ENCODE results near the gene MUC5B. TPM values are rescaled to one million over a fixed set of nuclear protein-coding genes. Genes with fewer than 3 reads are reported as not detected.

The MUC5B gene
- total and polyA plus RNA-seq, 2 of the 13 experiments (the other 11 are each of a cell fraction or from before 2014, with no cell fraction given): 0.01 TPM; not detected in 1

DNA sequence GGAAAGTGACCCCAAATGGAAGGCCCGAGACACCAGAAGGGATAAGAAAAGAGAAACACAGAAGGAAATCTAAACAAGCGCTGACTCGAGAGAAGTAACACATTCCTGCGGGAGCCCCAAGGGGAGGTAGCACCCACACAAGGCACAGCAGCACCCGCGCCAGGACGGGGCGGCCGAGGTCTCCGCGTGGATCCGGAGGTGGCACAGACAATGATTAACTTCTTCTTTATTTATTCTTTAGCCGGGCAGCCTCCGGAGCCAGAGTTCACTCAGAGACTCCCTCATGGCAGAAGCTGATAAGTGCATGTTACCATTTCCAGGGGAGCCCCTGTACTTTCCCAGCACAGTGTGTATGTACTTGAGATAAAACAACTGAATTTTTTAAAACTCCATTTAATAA, 81.5 kb downstream of the MUC5B start (continued):
- TF ChIP-seq, protein P1, sequence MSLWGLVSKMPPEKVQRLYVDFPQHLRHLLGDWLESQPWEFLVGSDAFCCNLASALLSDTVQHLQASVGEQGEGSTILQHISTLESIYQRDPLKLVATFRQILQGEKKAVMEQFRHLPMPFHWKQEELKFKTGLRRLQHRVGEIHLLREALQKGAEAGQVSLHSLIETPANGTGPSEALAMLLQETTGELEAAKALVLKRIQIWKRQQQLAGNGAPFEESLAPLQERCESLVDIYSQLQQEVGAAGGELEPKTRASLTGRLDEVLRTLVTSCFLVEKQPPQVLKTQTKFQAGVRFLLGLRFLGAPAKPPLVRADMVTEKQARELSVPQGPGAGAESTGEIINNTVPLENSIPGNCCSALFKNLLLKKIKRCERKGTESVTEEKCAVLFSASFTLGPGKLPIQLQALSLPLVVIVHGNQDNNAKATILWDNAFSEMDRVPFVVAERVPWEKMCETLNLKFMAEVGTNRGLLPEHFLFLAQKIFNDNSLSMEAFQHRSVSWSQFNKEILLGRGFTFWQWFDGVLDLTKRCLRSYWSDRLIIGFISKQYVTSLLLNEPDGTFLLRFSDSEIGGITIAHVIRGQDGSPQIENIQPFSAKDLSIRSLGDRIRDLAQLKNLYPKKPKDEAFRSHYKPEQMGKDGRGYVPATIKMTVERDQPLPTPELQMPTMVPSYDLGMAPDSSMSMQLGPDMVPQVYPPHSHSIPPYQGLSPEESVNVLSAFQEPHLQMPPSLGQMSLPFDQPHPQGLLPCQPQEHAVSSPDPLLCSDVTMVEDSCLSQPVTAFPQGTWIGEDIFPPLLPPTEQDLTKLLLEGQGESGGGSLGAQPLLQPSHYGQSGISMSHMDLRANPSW (CRISPR knock-in tag; IDR thresholded peaks at IDR 0.05; ENCODE audit: borderline replicate concordance): no peak
- TF ChIP-seq NPAS2 (CRISPR knock-in tag; IDR thresholded peaks at IDR 0.05; ENCODE audit: borderline replicate concordance): no peak
- TF ChIP-seq, protein P2, sequence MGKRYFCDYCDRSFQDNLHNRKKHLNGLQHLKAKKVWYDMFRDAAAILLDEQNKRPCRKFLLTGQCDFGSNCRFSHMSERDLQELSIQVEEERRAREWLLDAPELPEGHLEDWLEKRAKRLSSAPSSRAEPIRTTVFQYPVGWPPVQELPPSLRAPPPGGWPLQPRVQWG (CRISPR knock-in tag; IDR thresholded peaks at IDR 0.05; ENCODE audit: borderline replicate concordance, low read depth): no peak
- TF ChIP-seq ZNF816 (CRISPR knock-in tag; IDR thresholded peaks at IDR 0.05; ENCODE audit: borderline replicate concordance): no peak
- TF ChIP-seq, protein P3, sequence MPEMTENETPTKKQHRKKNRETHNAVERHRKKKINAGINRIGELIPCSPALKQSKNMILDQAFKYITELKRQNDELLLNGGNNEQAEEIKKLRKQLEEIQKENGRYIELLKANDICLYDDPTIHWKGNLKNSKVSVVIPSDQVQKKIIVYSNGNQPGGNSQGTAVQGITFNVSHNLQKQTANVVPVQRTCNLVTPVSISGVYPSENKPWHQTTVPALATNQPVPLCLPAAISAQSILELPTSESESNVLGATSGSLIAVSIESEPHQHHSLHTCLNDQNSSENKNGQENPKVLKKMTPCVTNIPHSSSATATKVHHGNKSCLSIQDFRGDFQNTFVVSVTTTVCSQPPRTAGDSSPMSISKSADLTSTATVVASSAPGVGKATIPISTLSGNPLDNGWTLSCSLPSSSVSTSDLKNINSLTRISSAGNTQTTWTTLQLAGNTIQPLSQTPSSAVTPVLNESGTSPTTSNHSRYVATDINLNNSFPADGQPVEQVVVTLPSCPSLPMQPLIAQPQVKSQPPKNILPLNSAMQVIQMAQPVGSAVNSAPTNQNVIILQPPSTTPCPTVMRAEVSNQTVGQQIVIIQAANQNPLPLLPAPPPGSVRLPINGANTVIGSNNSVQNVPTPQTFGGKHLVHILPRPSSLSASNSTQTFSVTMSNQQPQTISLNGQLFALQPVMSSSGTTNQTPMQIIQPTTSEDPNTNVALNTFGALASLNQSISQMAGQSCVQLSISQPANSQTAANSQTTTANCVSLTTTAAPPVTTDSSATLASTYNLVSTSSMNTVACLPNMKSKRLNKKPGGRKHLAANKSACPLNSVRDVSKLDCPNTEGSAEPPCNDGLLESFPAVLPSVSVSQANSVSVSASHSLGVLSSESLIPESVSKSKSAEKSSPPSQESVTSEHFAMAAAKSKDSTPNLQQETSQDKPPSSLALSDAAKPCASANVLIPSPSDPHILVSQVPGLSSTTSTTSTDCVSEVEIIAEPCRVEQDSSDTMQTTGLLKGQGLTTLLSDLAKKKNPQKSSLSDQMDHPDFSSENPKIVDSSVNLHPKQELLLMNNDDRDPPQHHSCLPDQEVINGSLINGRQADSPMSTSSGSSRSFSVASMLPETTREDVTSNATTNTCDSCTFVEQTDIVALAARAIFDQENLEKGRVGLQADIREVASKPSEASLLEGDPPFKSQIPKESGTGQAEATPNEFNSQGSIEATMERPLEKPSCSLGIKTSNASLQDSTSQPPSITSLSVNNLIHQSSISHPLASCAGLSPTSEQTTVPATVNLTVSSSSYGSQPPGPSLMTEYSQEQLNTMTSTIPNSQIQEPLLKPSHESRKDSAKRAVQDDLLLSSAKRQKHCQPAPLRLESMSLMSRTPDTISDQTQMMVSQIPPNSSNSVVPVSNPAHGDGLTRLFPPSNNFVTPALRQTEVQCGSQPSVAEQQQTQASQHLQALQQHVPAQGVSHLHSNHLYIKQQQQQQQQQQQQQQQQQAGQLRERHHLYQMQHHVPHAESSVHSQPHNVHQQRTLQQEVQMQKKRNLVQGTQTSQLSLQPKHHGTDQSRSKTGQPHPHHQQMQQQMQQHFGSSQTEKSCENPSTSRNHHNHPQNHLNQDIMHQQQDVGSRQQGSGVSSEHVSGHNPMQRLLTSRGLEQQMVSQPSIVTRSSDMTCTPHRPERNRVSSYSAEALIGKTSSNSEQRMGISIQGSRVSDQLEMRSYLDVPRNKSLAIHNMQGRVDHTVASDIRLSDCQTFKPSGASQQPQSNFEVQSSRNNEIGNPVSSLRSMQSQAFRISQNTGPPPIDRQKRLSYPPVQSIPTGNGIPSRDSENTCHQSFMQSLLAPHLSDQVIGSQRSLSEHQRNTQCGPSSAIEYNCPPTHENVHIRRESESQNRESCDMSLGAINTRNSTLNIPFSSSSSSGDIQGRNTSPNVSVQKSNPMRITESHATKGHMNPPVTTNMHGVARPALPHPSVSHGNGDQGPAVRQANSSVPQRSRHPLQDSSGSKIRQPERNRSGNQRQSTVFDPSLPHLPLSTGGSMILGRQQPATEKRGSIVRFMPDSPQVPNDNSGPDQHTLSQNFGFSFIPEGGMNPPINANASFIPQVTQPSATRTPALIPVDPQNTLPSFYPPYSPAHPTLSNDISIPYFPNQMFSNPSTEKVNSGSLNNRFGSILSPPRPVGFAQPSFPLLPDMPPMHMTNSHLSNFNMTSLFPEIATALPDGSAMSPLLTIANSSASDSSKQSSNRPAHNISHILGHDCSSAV (CRISPR knock-in tag; IDR thresholded peaks at IDR 0.05; ENCODE audit: borderline replicate concordance): no peak
- TF ChIP-seq, protein P4, sequence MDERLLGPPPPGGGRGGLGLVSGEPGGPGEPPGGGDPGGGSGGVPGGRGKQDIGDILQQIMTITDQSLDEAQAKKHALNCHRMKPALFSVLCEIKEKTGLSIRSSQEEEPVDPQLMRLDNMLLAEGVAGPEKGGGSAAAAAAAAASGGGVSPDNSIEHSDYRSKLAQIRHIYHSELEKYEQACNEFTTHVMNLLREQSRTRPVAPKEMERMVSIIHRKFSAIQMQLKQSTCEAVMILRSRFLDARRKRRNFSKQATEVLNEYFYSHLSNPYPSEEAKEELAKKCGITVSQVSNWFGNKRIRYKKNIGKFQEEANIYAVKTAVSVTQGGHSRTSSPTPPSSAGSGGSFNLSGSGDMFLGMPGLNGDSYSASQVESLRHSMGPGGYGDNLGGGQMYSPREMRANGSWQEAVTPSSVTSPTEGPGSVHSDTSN (CRISPR knock-in tag; IDR thresholded peaks at IDR 0.05): no peak
- TF ChIP-seq ERF (CRISPR knock-in tag; IDR thresholded peaks at IDR 0.05): peak; percentile 19; the same call in 1 of the 2 replicates
- TF ChIP-seq ZNF256 (CRISPR knock-in tag; conservative IDR thresholded peaks at IDR 0.05): no peak
- no peak for TF ChIP-seq MLLT10 (CRISPR knock-in tag; IDR thresholded peaks at IDR 0.05)
- TF ChIP-seq PHF5A (CRISPR knock-in tag; IDR thresholded peaks at IDR 0.05; ENCODE audit: low read depth, unreplicated experiment): no peak
- no peak for TF ChIP-seq ZNF329 (CRISPR knock-in tag; IDR thresholded peaks at IDR 0.05; ENCODE audit: low read depth)
- TF ChIP-seq, protein P5, sequence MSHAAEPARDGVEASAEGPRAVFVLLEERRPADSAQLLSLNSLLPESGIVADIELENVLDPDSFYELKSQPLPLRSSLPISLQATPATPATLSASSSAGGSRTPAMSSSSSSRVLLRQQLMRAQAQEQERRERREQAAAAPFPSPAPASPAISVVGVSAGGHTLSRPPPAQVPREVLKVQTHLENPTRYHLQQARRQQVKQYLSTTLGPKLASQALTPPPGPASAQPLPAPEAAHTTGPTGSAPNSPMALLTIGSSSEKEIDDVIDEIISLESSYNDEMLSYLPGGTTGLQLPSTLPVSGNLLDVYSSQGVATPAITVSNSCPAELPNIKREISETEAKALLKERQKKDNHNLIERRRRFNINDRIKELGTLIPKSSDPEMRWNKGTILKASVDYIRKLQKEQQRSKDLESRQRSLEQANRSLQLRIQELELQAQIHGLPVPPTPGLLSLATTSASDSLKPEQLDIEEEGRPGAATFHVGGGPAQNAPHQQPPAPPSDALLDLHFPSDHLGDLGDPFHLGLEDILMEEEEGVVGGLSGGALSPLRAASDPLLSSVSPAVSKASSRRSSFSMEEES (CRISPR knock-in tag; IDR thresholded peaks at IDR 0.05): no peak
- TF ChIP-seq YEATS2 (CRISPR knock-in tag; IDR thresholded peaks at IDR 0.05; ENCODE audit: borderline replicate concordance): peak; percentile 13; the same call in 1 of the 2 replicates

All from HepG2 (cell line).